ENCODE measurements around the gene KSR2. TPM values are rescaled to one million over a fixed set of nuclear protein-coding genes. Genes with fewer than 3 reads are reported as not detected.

KSR2 gene
- total RNA-seq, 4 donors from 2014 or later: under 0.01 to 0.06 (median 0.03) TPM

DNA sequence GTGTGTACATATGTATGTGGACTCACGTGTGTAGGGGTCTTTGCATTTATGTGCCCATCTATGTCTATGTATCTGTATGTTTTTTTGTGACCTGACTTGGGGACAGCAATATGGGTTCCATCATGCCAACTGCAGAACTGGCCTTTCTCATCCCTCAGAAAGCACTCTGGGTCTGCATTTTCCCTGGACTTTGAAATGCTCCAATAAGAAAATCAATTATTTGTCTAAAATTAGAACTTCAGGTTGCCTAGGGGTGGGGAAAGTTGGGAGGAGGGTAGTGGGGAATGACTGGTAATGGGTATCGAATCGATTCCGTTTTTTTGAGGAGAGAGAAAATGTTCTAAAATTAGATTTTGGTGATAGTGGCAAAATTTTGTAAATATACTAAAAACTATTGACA lies 466.6 kb downstream of the KSR2 start:
- Histone ChIP-seq H3K9me3 (no peaks in the 10 kb centered on the region), H3K27me3 (no peaks in the 10 kb centered on the region), H3K4me3 (no peak overlapping the region), H3K4me1 (peaks cover 0 to 6% (median 0%) of the 10 kb centered on the region in 4 donors), H3K36me3 (no peaks in the 10 kb centered on the region), H3K27ac (replicated peaks in 1 of 4) (no peak overlapping the region)
- TF ChIP-seq, protein P1, sequence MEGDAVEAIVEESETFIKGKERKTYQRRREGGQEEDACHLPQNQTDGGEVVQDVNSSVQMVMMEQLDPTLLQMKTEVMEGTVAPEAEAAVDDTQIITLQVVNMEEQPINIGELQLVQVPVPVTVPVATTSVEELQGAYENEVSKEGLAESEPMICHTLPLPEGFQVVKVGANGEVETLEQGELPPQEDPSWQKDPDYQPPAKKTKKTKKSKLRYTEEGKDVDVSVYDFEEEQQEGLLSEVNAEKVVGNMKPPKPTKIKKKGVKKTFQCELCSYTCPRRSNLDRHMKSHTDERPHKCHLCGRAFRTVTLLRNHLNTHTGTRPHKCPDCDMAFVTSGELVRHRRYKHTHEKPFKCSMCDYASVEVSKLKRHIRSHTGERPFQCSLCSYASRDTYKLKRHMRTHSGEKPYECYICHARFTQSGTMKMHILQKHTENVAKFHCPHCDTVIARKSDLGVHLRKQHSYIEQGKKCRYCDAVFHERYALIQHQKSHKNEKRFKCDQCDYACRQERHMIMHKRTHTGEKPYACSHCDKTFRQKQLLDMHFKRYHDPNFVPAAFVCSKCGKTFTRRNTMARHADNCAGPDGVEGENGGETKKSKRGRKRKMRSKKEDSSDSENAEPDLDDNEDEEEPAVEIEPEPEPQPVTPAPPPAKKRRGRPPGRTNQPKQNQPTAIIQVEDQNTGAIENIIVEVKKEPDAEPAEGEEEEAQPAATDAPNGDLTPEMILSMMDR (IDR thresholded peaks at IDR 0.05): no peak
- TF ChIP-seq EP300 (IDR thresholded peaks at IDR 0.05) (no peak), POLR2AphosphoS5 (IDR thresholded peaks at IDR 0.05) (no peak), POLR2A (IDR thresholded peaks at IDR 0.05; ENCODE audit: low read depth) (no peak)
- no peak for DNase-seq (ENCODE audit: extremely low spot score)
- intact Hi-C loops (cut with DNase I): no loop called here
- WGBS: 93% methylated on average over 4 of the region's 4 CpGs

DNA sequence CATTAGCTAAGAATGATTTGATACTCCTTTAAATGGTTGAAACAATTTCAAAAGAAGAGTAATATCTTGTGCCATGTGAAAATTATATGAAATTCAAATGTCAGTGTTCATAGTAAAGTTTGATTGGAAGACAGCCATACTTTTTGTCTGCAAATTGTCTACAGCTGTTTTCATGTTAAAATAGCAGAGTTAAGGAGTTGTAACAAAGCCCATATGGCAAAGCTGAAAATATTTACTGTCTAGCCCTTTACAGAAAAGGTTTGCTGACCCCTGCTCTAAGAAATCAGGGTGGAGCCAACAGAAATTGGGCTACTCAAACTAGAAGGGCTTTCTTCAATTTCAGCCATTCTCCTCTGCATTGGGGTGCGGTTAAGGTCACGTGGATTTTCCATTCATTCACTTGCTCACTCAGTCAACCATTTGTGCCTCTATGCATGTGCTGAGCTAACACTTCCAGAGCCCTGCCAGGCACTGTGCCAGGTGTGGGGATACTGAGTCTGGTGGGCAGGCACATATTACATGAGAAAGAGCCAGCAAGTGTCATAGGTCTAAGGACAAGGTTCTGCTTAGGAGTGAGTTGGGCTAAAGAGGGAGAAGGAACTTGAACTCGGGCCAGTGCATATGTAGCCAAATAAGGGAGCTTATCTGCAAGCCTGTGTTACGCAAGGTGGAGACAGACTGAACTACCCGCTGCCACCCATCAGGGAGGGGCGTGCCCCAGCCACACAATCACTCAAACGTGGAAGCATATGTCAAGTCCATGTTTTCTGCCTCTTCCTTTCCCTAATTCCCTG lies 467.5 kb downstream of the KSR2 start:
- Histone ChIP-seq H3K36me3 (no peaks in the 10 kb centered on the region), H3K9me3 (no peaks in the 10 kb centered on the region), H3K27ac (replicated peaks in 1 of 4) (no peak overlapping the region), H3K4me3 (no peak overlapping the region), H3K27me3 (no peaks in the 10 kb centered on the region), H3K4me1 (peaks cover 0 to 6% (median 0%) of the 10 kb centered on the region in 4 donors)
- intact Hi-C loops (cut with DNase I): no loop called here
- DNase-seq (ENCODE audit: extremely low spot score): no peak
- WGBS: 65% methylated on average over 7 of the region's 7 CpGs
- TF ChIP-seq POLR2AphosphoS5 (IDR thresholded peaks at IDR 0.05): no peak
- no peak for TF ChIP-seq EP300 (IDR thresholded peaks at IDR 0.05)
- no peak for TF ChIP-seq POLR2A (IDR thresholded peaks at IDR 0.05; ENCODE audit: low read depth)
- TF ChIP-seq, protein P1 (IDR thresholded peaks at IDR 0.05): no peak

DNA sequence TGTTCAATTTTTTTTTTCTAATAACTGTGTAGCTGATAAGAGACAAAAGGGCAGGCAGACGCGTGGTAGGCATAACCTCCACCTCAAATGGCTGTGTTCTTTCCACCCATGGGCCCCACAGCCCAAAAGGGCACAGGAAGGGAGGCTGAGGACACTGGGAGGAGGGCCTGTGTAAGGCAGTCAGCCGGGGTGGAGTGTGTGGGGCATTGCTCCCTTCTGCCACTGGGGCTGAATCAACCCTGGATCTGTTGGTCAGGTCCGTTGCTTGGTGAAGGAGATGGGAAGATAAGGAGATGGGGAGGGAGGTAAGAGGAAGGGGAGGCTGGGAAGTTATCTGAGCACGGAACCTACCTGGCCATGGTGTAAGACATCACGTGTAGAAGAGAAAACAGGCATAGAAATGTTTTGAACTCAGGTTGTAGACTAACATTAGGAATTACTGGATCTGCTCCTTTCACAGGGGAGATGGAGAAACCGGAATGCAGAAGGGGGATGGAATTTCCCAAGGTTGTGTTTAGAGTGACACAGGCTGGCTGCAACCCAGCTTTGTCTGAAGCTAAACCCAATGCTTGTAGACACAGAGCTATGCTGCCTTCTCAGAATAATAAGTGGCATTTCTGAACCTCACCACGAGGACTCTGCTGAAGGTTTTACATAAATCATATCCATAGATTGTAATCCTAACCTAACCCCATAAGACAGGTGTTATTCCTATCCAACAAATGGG lies 468.9 kb downstream of the KSR2 start:
- DNase-seq (ENCODE audit: extremely low spot score): no peak
- WGBS: 80% methylated on average over 8 of the region's 8 CpGs
- Histone ChIP-seq H3K27ac (replicated peaks in 1 of 4) (no peak overlapping the region), H3K4me3 (no peak overlapping the region), H3K9me3 (no peaks in the 10 kb centered on the region), H3K4me1 (peaks cover 0 to 6% (median 0%) of the 10 kb centered on the region in 4 donors), H3K36me3 (no peaks in the 10 kb centered on the region), H3K27me3 (no peaks in the 10 kb centered on the region)
- intact Hi-C loops (cut with DNase I): no loop called here
- TF ChIP-seq, protein P1 (IDR thresholded peaks at IDR 0.05): no peak
- no peak for TF ChIP-seq EP300 (IDR thresholded peaks at IDR 0.05)
- TF ChIP-seq POLR2A (IDR thresholded peaks at IDR 0.05; ENCODE audit: low read depth): no peak
- TF ChIP-seq POLR2AphosphoS5 (IDR thresholded peaks at IDR 0.05): no peak

DNA sequence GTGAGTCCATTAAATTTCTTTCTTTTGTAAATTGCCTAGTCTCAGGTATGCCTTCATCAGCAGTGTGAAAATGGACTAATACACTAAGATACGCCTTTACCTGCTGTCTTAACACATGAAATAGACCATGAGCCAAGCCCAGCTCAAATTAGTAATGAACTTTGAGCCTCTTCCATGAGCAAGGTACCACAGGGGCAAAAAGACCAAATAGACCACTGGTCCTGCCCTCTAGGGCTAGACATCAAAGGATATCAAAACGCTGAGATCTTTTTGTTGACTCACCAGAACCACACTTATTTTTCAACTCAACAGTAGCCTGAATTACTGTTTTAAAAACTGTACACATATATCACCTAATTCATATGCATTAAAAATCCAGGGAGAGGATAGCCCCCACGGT lies 469.9 kb downstream of the KSR2 start:
- Histone ChIP-seq H3K4me3 (no peak overlapping the region), H3K27me3 (no peaks in the 10 kb centered on the region), H3K4me1 (peaks cover 0 to 6% (median 0%) of the 10 kb centered on the region in 4 donors), H3K27ac (replicated peaks in 1 of 4) (no peak overlapping the region), H3K9me3 (no peaks in the 10 kb centered on the region), H3K36me3 (no peaks in the 10 kb centered on the region)
- no peak for TF ChIP-seq EP300 (IDR thresholded peaks at IDR 0.05)
- TF ChIP-seq, protein P1 (IDR thresholded peaks at IDR 0.05): no peak
- TF ChIP-seq POLR2A (IDR thresholded peaks at IDR 0.05; ENCODE audit: low read depth): no peak
- TF ChIP-seq POLR2AphosphoS5 (IDR thresholded peaks at IDR 0.05): no peak
- intact Hi-C loops (cut with DNase I): no loop called here
- 65% methylated on average over 3 of the region's 3 CpGs for WGBS
- DNase-seq (ENCODE audit: extremely low spot score): no peak
